SK-N-SH (cell line): ENCODE results near the gene ATXN7L3. TPM values are rescaled to one million over a fixed set of nuclear protein-coding genes. Genes with fewer than 3 reads are reported as not detected.

Source experiments
- CTCF ChIA-PET: fragments of 300-600, 350-600 bp; formaldehyde crosslinking; extraction: SDS; loops from one replicate; lab custom pipeline; 2021; lab: Yijun Ruan, JAX
- POLR2A ChIA-PET: fragments of 350-600 bp; sonication (Branson Sonifier 250); formaldehyde crosslinking; extraction: SDS; loops from one replicate; lab custom pipeline; 2020; ENCODE audit warnings: antibody characterized with exemption, inconsistent platforms; lab: Yijun Ruan, JAX
- DNase-seq: peaks from one replicate; pipeline ENCODE4 v3.0.0; 2012
- H2AFZ ChIP-seq: fragments of 200-600 bp; sonication (generic); 2 replicates; pipeline ENCODE4 v1.8.1; 2016; ENCODE audit warnings: antibody characterized with exemption, mild to moderate bottlenecking, low read depth
- H3F3A ChIP-seq: fragments of 200-600 bp; sonication (generic); replicated peaks from 2 replicates; pipeline ENCODE3; 2016; ENCODE audit warnings: antibody characterized with exemption, mild to moderate bottlenecking; ENCODE audit not compliant: insufficient read depth
- H3K27ac ChIP-seq, 2 experiments: fragments of 200-500 bp in 1 of 2; fragments of 200-600 bp in 1 of 2; sonication (Bioruptor generic) in 1 of 2; sonication (generic), shearing (Covaris generic) in 1 of 2; 2 replicates each; pipeline versions ENCODE4 v1.5.1 to v1.6.1; 2014 to 2016; ENCODE audit warnings: low read depth in 2 of 2, inconsistent platforms in 1 of 2, low read length in 1 of 2, mild to moderate bottlenecking in 1 of 2, mixed read lengths in 1 of 2
- H3K27me3 ChIP-seq: fragments of 200-600 bp; sonication (generic), shearing (Covaris generic); 2 replicates; pipeline ENCODE4 v1.6.1; 2016; ENCODE audit warnings: mixed run types; ENCODE audit not compliant: insufficient read depth
- H3K36me3 ChIP-seq, 2 experiments: fragments of 200-500 bp in 1 of 2; fragments of 200-600 bp in 1 of 2; sonication (Bioruptor generic) in 1 of 2; sonication (generic) in 1 of 2; replicated peaks in 1 of 2; 2 replicates each; pipeline versions ENCODE3 to v1.5.1; 2014 to 2016; ENCODE audit warnings: low read length in 1 of 2, mild to moderate bottlenecking in 1 of 2; ENCODE audit not compliant: insufficient read depth in 2 of 2, control insufficient read depth in 1 of 2
- H3K4me1 ChIP-seq, 2 experiments: fragments of 200-500 bp in 1 of 2; fragments of 200-600 bp in 1 of 2; sonication (Bioruptor generic) in 1 of 2; sonication (generic), shearing (Covaris generic) in 1 of 2; 2 replicates each; pipeline versions ENCODE4 v1.5.1 to v1.6.1; 2014 to 2016; ENCODE audit warnings: low read depth in 1 of 2, low read length in 1 of 2, mixed run types in 1 of 2; ENCODE audit not compliant: insufficient read depth in 2 of 2, control insufficient read depth in 1 of 2
- H3K4me2 ChIP-seq: fragments of 200-600 bp; sonication (generic), shearing (Covaris generic); 2 replicates; pipeline ENCODE4 v1.6.1; 2017; ENCODE audit warnings: mixed run types
- H3K4me3 ChIP-seq, 2 experiments: fragments of 200-500 bp in 1 of 2; fragments of 200-600 bp in 1 of 2; sonication (Bioruptor generic) in 1 of 2; sonication (generic), shearing (Covaris generic) in 1 of 2; 2 replicates each; pipeline versions ENCODE4 v1.5.1 to v1.8.1; 2014 to 2016; ENCODE audit warnings: low read depth in 2 of 2, inconsistent platforms in 1 of 2, low read length in 1 of 2, mild to moderate bottlenecking in 1 of 2, mixed read lengths in 1 of 2, moderate library complexity in 1 of 2
- H3K79me2 ChIP-seq: fragments of 200-600 bp; sonication (generic); 2 replicates; pipeline ENCODE4 v1.8.1; 2017; ENCODE audit warnings: mild to moderate bottlenecking; ENCODE audit not compliant: insufficient read depth
- H3K9ac ChIP-seq: fragments of 200-600 bp; sonication (generic); 2 replicates; pipeline ENCODE4 v1.6.1; 2017; ENCODE audit warnings: mixed run types
- H3K9me2 ChIP-seq: fragments of 200-600 bp; sonication (generic); 2 replicates; pipeline ENCODE4 v1.6.1; 2017; ENCODE audit warnings: mixed run types
- H3K9me3 ChIP-seq: fragments of 200-600 bp; sonication (generic); 2 replicates; pipeline ENCODE4 v1.6.1; 2017; ENCODE audit warnings: mixed run types, mild to moderate bottlenecking, moderate library complexity
- H4K20me1 ChIP-seq: fragments of 200-600 bp; sonication (generic); 2 replicates; pipeline ENCODE4 v1.6.1; 2017; ENCODE audit warnings: mild to moderate bottlenecking, mixed run types; ENCODE audit not compliant: insufficient read depth
- CHD2 ChIP-seq: fragments of 150-350 bp; IDR thresholded peaks from 2 replicates; pipeline ENCODE4 v1.6.1; 2018; ENCODE audit warnings: low read length; ENCODE audit not compliant: partially characterized antibody
- CTCF ChIP-seq: fragments of 200-600 bp; sonication (generic); IDR thresholded peaks from 2 replicates; pipeline ENCODE4 v1.6.1; 2017; ENCODE audit warnings: antibody characterized with exemption, mild to moderate bottlenecking, moderate library complexity
- EZH2phosphoT487 ChIP-seq: fragments of 200-600 bp; sonication (generic); IDR thresholded peaks from 2 replicates; pipeline ENCODE4 v1.6.1; 2017; ENCODE audit warnings: low read depth, mixed run types, mild to moderate bottlenecking, antibody characterized with exemption, moderate library complexity, borderline replicate concordance
- FOXM1 ChIP-seq: IDR thresholded peaks from 2 replicates; pipeline ENCODE4 v1.4.0; 2012; ENCODE audit warnings: low read depth, mild to moderate bottlenecking
- GABPA ChIP-seq: IDR thresholded peaks from 2 replicates; pipeline ENCODE4 v1.4.0; 2012; ENCODE audit warnings: low read depth, mild to moderate bottlenecking
- MXI1 ChIP-seq: IDR thresholded peaks from 2 replicates; pipeline ENCODE4 v1.6.1; 2012; ENCODE audit warnings: mild to moderate bottlenecking, low read depth, low read length, improper control_type of control experiment
- NFIC ChIP-seq: IDR thresholded peaks from 2 replicates; pipeline ENCODE4 v1.4.0; 2012; ENCODE audit warnings: borderline replicate concordance
- PBX3 ChIP-seq: IDR thresholded peaks from 2 replicates; pipeline ENCODE4; 2012
- RCOR1 ChIP-seq: fragments of 150-350 bp; IDR thresholded peaks from 2 replicates; pipeline ENCODE4 v1.6.1; 2017; ENCODE audit warnings: antibody characterized with exemption, low read length
- RFX5 ChIP-seq: IDR thresholded peaks from 2 replicates; pipeline ENCODE4 v1.6.1; 2012; ENCODE audit warnings: mild to moderate bottlenecking, improper control_type of control experiment, low read length
- RXRA ChIP-seq: IDR thresholded peaks from 2 replicates; pipeline ENCODE4 v1.4.0; 2012; ENCODE audit warnings: low read depth, mild to moderate bottlenecking, borderline replicate concordance
- SMC3 ChIP-seq: IDR thresholded peaks from 2 replicates; pipeline ENCODE4 v1.6.1; 2012; ENCODE audit warnings: low read depth, low read length, improper control_type of control experiment
- TCF12 ChIP-seq: IDR thresholded peaks from 2 replicates; pipeline ENCODE4 v1.4.0; 2012
- USF1 ChIP-seq: IDR thresholded peaks from 2 replicates; pipeline ENCODE4 v1.4.0; 2012; ENCODE audit warnings: low read depth, borderline replicate concordance
- USF2 ChIP-seq: fragments of 150-350 bp; IDR thresholded peaks from 2 replicates; pipeline ENCODE4 v1.6.1; 2017; ENCODE audit warnings: antibody characterized with exemption, low read length, low read depth, borderline replicate concordance
- YY1 ChIP-seq: IDR thresholded peaks from 2 replicates; pipeline ENCODE4 v1.4.0; 2012; ENCODE audit warnings: low read depth, mild to moderate bottlenecking
- ZBTB33 ChIP-seq: IDR thresholded peaks from 2 replicates; pipeline ENCODE4 v1.4.0; 2012; ENCODE audit warnings: low read depth, borderline replicate concordance
- WGBS: methylation state at CpG from one replicate; pipeline ENCODE4 v1.1.6; 2017; ENCODE audit warnings: low lambda C conversion rate; 5-methylcytosine and 5-hydroxymethylcytosine counted together
- polyA plus RNA-seq, 3 experiments: library from polyadenylated mRNA; depleted of rRNA; stranded (reverse); fragments of >200 nt; gene quantifications; 2 replicates each; pipeline ENCODE4 v1.2.3, GENCODE V29; 2012

Gene ATXN7L3
- polyA plus RNA-seq, 1 of the 3 experiments (the other 2 are of a cell fraction) = 47.7 TPM

GRCh38 chr17:44217738-44218343 lies 18.2 kb upstream of the ATXN7L3 start:
- no peak for DNase-seq
- H3K9me3 ChIP-seq = no peaks in the 10 kb centered on the region
- H3K36me3 ChIP-seq = peaks cover 29 to 42% of the 10 kb centered on the region in 2 experiments
- no peaks in the 10 kb centered on the region for H3K9me2 ChIP-seq
- CTCF ChIA-PET = interaction anchor here (1.0 to 5.7 kb wide), 12 partner anchors 8 to 734 kb away, joined by 3 to 61 read pairs (median 5); partner anchors contain the start of genes ATXN7L3, DHX8, FAM171A2 and RUNDC3A
- no peak overlapping the region for H2AFZ ChIP-seq
- peak overlapping the region; percentile 93 for H3K9ac ChIP-seq
- H3K27me3 ChIP-seq = no peaks in the 10 kb centered on the region
- no peak for TF ChIP-seq ZBTB33
- no peak for TF ChIP-seq GABPA
- TF ChIP-seq TCF12 = no peak
- no peak for TF ChIP-seq SMC3
- TF ChIP-seq FOXM1 = no peak
- no peak for TF ChIP-seq RXRA
- POLR2A ChIA-PET = interaction anchor here (1.5 to 2.3 kb wide), 2 partner anchors 14 to 102 kb away, joined by 9 read pairs; no protein-coding TSS in a partner anchor
- WGBS = 13% methylated on average over 7 of the region's 10 CpGs
- peaks cover 31% of the 10 kb centered on the region for H4K20me1 ChIP-seq
- peak overlapping the region; percentile 54 to 70 for H3K4me3 ChIP-seq
- H3K79me2 ChIP-seq = peaks cover 54% of the 10 kb centered on the region
- H3F3A ChIP-seq = peaks cover 22% of the 10 kb centered on the region
- peak overlapping the region; percentile 95 for H3K4me2 ChIP-seq
- H3K27ac ChIP-seq = peak overlapping the region; percentile 84
- peaks cover 13 to 18% of the 10 kb centered on the region in 2 experiments for H3K4me1 ChIP-seq

- Histone ChIP-seq H3K9me3 (no peaks in the 10 kb centered on the region), H2AFZ (no peak overlapping the region)
- POLR2A ChIA-PET = interaction anchor here (0.5 to 2.3 kb wide), 3 partner anchors 13 to 108 kb away, joined by 3 to 9 read pairs (median 9); no protein-coding TSS in a partner anchor
- no peak for TF ChIP-seq NFIC
- TF ChIP-seq RCOR1 = no peak
- no peak for TF ChIP-seq EZH2phosphoT487
- TF ChIP-seq PBX3 = no peak
- no peak for TF ChIP-seq YY1
- no peak for TF ChIP-seq USF1
- TF ChIP-seq CTCF = no peak
- TF ChIP-seq CHD2 = no peak
- no peak for TF ChIP-seq USF2
- no peak for TF ChIP-seq RFX5
- TF ChIP-seq MXI1 = no peak
- TF ChIP-seq, all 33 proteins: peak for 0
- Histone ChIP-seq H3K4me2 (peak overlapping the region; percentile 95; the same call in 1 of the 2 replicates), H3K27me3 (no peaks in the 10 kb centered on the region), H3K36me3 (peaks cover 28 to 45% of the 10 kb centered on the region in 2 experiments), H4K20me1 (peaks cover 31% of the 10 kb centered on the region), H3F3A (peaks cover 10% of the 10 kb centered on the region), H3K79me2 (peaks cover 52% of the 10 kb centered on the region), H3K4me1 (peaks cover 12% of the 10 kb centered on the region in 2 experiments; a peak in 3 of 4 replicates), H3K27ac (no peak overlapping the region), H3K4me3 (no peak overlapping the region; a peak in 1 of 4 replicates), H3K9me2 (no peaks in the 10 kb centered on the region), H3K9ac (no peak overlapping the region)
- DNase-seq = no peak
- CTCF ChIA-PET = interaction anchor here (0.6 to 5.7 kb wide), 7 partner anchors 10 to 134 kb away, joined by 3 to 61 read pairs (median 6); partner anchors contain the start of genes ATXN7L3 and GRN
- 94% methylated on average over 5 of the region's 5 CpGs for WGBS
Measured at GRCh38 chr17:44216694-44217093, 17.0 kb upstream of the ATXN7L3 start.
